HepG2 (cell line): ENCODE data around the gene MACROD2. TPM values are rescaled to one million over a fixed set of nuclear protein-coding genes. Genes with fewer than 3 reads are reported as not detected.

Experiments used
- ATAC-seq: fragments of 200-7000 bp; cut with Tn5 transposase; 3 replicates; pipeline ENCODE4 v1.9.1; 2020; ENCODE audit warnings: mild to moderate bottlenecking, moderate library complexity
- BruUV-seq: library from RNA; stranded (reverse); fragments of 400-500 nt; replicated peaks from 2 replicates; lab custom pipeline; 2021; lab: Mats Ljungman, UMichigan
- CTCF ChIA-PET: fragments of 300-600 bp; formaldehyde crosslinking; extraction: SDS; loops from one replicate; lab custom pipeline; 2021; ENCODE audit warnings: low total read pairs, inconsistent platforms, low intra/inter-chr PET ratio; lab: Yijun Ruan, JAX
- POLR2A ChIA-PET: fragments of 350-600 bp; sonication (Branson Sonifier 250); formaldehyde crosslinking; loops from one replicate; lab custom pipeline; 2020; ENCODE audit warnings: antibody characterized with exemption, inconsistent platforms; lab: Yijun Ruan, JAX
- DNase-seq: peaks from one replicate; pipeline ENCODE4 v3.0.0-alpha.2; 2015; ENCODE audit warnings: low spot score
- FAIRE-seq: peaks from 3 replicates; lab custom pipeline; 2011; peaks lifted over from hg19 to GRCh38; lab: Jason Lieb, UNC
- H2AFZ ChIP-seq: one replicate; pipeline ENCODE4 v1.6.1; 2011; ENCODE audit warnings: low read length, inconsistent platforms
- H3K27ac ChIP-seq: fragments of 300-600 bp; 3 replicates; pipeline ENCODE4 v1.8.0; 2011; ENCODE audit warnings: mixed run types, mild to moderate bottlenecking, mixed read lengths, low read length, inconsistent platforms; ENCODE audit not compliant: insufficient read depth; ENCODE audit errors: extremely low read length
- H3K27me3 ChIP-seq, 2 experiments: fragments of 200-600 bp in 1 of 2; 2 replicates in 1 of 2; 3 replicates in 1 of 2; pipeline versions ENCODE4 v1.6.0 to v1.8.0; 2011; ENCODE audit warnings: low read length in 2 of 2, mild to moderate bottlenecking in 2 of 2, moderate library complexity in 2 of 2, inconsistent platforms in 1 of 2; ENCODE audit not compliant: insufficient read depth in 2 of 2, control insufficient read depth in 1 of 2
- H3K36me3 ChIP-seq, 2 experiments: fragments of 200-600 bp in 1 of 2; replicated peaks in 1 of 2; 2 replicates in 1 of 2; 3 replicates in 1 of 2; pipeline versions ENCODE4 v1.5.1 to v1.8.0; 2011; ENCODE audit warnings: low read length in 2 of 2, inconsistent platforms in 1 of 2; ENCODE audit not compliant: insufficient read depth in 2 of 2, control insufficient read depth in 1 of 2
- H3K4me1 ChIP-seq: 2 replicates; pipeline ENCODE4 v1.5.1; 2012; ENCODE audit warnings: low read length, inconsistent platforms; ENCODE audit not compliant: insufficient read depth
- H3K4me2 ChIP-seq: 2 replicates; pipeline ENCODE4 v1.6.0; 2011; ENCODE audit warnings: low read depth, low read length, inconsistent platforms
- H3K4me3 ChIP-seq, 3 experiments: fragments of 200-600 bp in 1 of 3; sonication (generic), shearing (Covaris generic) in 1 of 3; replicated peaks in 1 of 3; 2 replicates each; pipeline ENCODE4 v1.5.1; 2011 to 2016; ENCODE audit warnings: low read length in 3 of 3, inconsistent platforms in 2 of 3, low read depth in 2 of 3, mild to moderate bottlenecking in 2 of 3, control low read depth in 1 of 3, mixed read lengths in 1 of 3; ENCODE audit not compliant: insufficient read depth in 1 of 3
- H3K79me2 ChIP-seq: one replicate; pipeline ENCODE4 v1.6.1; 2011; ENCODE audit warnings: low read length, inconsistent platforms; ENCODE audit not compliant: insufficient read depth
- H3K9ac ChIP-seq: 2 replicates; pipeline ENCODE4 v1.6.0; 2011; ENCODE audit warnings: mild to moderate bottlenecking, low read depth, low read length, inconsistent platforms; ENCODE audit not compliant: insufficient read depth
- H3K9me3 ChIP-seq: 2 replicates; pipeline ENCODE4 v1.5.1; 2012; ENCODE audit warnings: mild to moderate bottlenecking, low read length
- H4K20me1 ChIP-seq: 2 replicates; pipeline ENCODE4 v1.6.0; 2011; ENCODE audit warnings: inconsistent platforms, mild to moderate bottlenecking, low read length, moderate library complexity; ENCODE audit not compliant: insufficient read depth
- CREM ChIP-seq, 2 experiments: sonication (generic) in 1 of 2; formaldehyde crosslinking in 1 of 2; IDR thresholded peaks; 2 replicates each; pipeline versions ENCODE4 v1.4.0 to v1.6.1; 2016 to 2020; ENCODE audit warnings: antibody characterized with exemption in 1 of 2, mild to moderate bottlenecking in 1 of 2, missing genetic modification reagents in 1 of 2
- FOXM1 ChIP-seq: sonication (generic); formaldehyde crosslinking; IDR thresholded peaks from 2 replicates; pipeline ENCODE4 v1.5.0; 2020; ENCODE audit warnings: missing genetic modification reagents
- GZF1 ChIP-seq: sonication (generic); formaldehyde crosslinking; IDR thresholded peaks from 2 replicates; pipeline ENCODE4 v1.5.1; 2020; ENCODE audit warnings: mild to moderate bottlenecking, missing genetic modification reagents
- HOXA5 ChIP-seq: sonication (generic); formaldehyde crosslinking; IDR thresholded peaks from 2 replicates; pipeline ENCODE4 v1.4.0; 2020; ENCODE audit warnings: missing genetic modification reagents
- KAT2B ChIP-seq: fragments of 150-350 bp; IDR thresholded peaks from 2 replicates; pipeline ENCODE4 v1.6.1; 2014; ENCODE audit warnings: low read depth, low read length, borderline replicate concordance
- KLF9 ChIP-seq: IDR thresholded peaks from 2 replicates; pipeline ENCODE4 v1.6.1; 2016; ENCODE audit warnings: low read depth
- MYC ChIP-seq: sonication (generic); formaldehyde crosslinking; IDR thresholded peaks from 2 replicates; pipeline ENCODE4 v1.9.0; 2021; ENCODE audit warnings: missing genetic modification reagents, borderline replicate concordance
- NFYB ChIP-seq: sonication (generic); formaldehyde crosslinking; IDR thresholded peaks from 2 replicates; pipeline ENCODE4 v1.4.0; 2020; ENCODE audit warnings: missing genetic modification reagents
- ONECUT2 ChIP-seq: sonication (generic); formaldehyde crosslinking; IDR thresholded peaks from 2 replicates; pipeline ENCODE4 v1.4.0; 2020; ENCODE audit warnings: missing genetic modification reagents
- RBFOX2 ChIP-seq: fragments of 200-400 bp; formaldehyde crosslinking; IDR thresholded peaks from 2 replicates; pipeline ENCODE4 v1.6.1; 2017; ENCODE audit warnings: low read depth, mild to moderate bottlenecking, low read length
- SOX6 ChIP-seq, 2 experiments: fragments of 450-650 bp in 1 of 2; sonication (generic) in 1 of 2; formaldehyde crosslinking in 1 of 2; IDR thresholded peaks; 2 replicates each; pipeline versions ENCODE4 v1.4.0 to v1.6.1; 2017 to 2020; ENCODE audit warnings: antibody characterized with exemption in 1 of 2, mild to moderate bottlenecking in 1 of 2, missing genetic modification reagents in 1 of 2
- SRF ChIP-seq: IDR thresholded peaks from 2 replicates; pipeline ENCODE4 v1.6.1; 2011; ENCODE audit warnings: mild to moderate bottlenecking, low read depth, low read length, moderate library complexity
- YEATS2 ChIP-seq: sonication (generic); formaldehyde crosslinking; IDR thresholded peaks from 2 replicates; pipeline ENCODE4 v1.4.0; 2020; ENCODE audit warnings: missing genetic modification reagents, borderline replicate concordance
- ZNF562 ChIP-seq: sonication (generic); formaldehyde crosslinking; IDR thresholded peaks from 2 replicates; pipeline ENCODE4 v1.8.0; 2022; ENCODE audit warnings: missing genetic modification reagents, borderline replicate concordance
- ZSCAN25 ChIP-seq: sonication (generic); formaldehyde crosslinking; IDR thresholded peaks from 2 replicates; pipeline ENCODE4 v1.8.0; 2022; ENCODE audit warnings: mild to moderate bottlenecking, missing genetic modification reagents
- ZSCAN31 ChIP-seq: sonication (generic); formaldehyde crosslinking; IDR thresholded peaks from 2 replicates; pipeline ENCODE4 v1.5.0; 2020; ENCODE audit warnings: low read depth, mild to moderate bottlenecking, missing genetic modification reagents
- WGBS: methylation state at CpG from one replicate; pipeline ENCODE4 v1.1.6; 2017; ENCODE audit warnings: low lambda C conversion rate; 5-methylcytosine and 5-hydroxymethylcytosine counted together
- in situ Hi-C: cut with HindIII; loops from 2 replicates; pipeline ENCODE4 v1.10.0; 2017; ENCODE audit warnings: low pct_unique_long_range_greater_than_20kb; ENCODE audit not compliant: extremely low pct_ligation_motif_present
- intact Hi-C: fragments of 100-400 bp; cut with micrococcal nuclease; formaldehyde crosslinking; loops from one replicate; pipeline ENCODE4 v1.10.0; 2022; ENCODE audit not compliant: unreplicated experiment
- polyA plus RNA-seq, 8 experiments: library from polyadenylated mRNA; depleted of rRNA in 3 of 8; stranded (reverse) in 7 of 8; unstranded in 1 of 8; fragments of >200 nt; fragmentation: Illumina TruSeq in 4 of 8; extraction: Trizol in 4 of 8; gene quantifications; 2 replicates each; pipeline versions ENCODE4 v1.2.1 to v1.2.3, GENCODE V29; 2011 to 2016; ENCODE audit warnings: low read depth in 4 of 8, missing spikeins in 1 of 8, mixed read lengths in 1 of 8; ENCODE audit not compliant: insufficient read depth in 1 of 8
- total RNA-seq, 5 experiments: library from RNA; depleted of rRNA; stranded (reverse); fragments of >200 nt; fragmentation: Illumina TruSeq; extraction: Trizol; gene quantifications; 2 replicates each; pipeline ENCODE4 v1.2.3, GENCODE V29; 2016; ENCODE audit warnings: low read depth in 1 of 5
- TF ChIP-seq, protein P1 (sequence below): sonication (generic); formaldehyde crosslinking; IDR thresholded peaks from 2 replicates; pipeline ENCODE4 v1.5.0; 2020; ENCODE audit warnings: mild to moderate bottlenecking, missing genetic modification reagents
- TF ChIP-seq, protein P2 (sequence below), 2 experiments: sonication (generic) in 1 of 2; formaldehyde crosslinking in 1 of 2; IDR thresholded peaks; 2 replicates each; pipeline versions ENCODE4 v1.6.1 to v1.9.0; 2014 to 2022; ENCODE audit warnings: antibody characterized with exemption in 1 of 2, borderline replicate concordance in 1 of 2, inconsistent platforms in 1 of 2, low read depth in 1 of 2, missing genetic modification reagents in 1 of 2

The MACROD2 gene
- total and polyA plus RNA-seq, 2 of the 13 experiments (the other 11 are each of a cell fraction or from before 2014, with no cell fraction given) = 0.13 to 0.51 TPM

- TF ChIP-seq SRF (peak; percentile 30; the same call in 1 of the 2 replicates), CREM (IDR thresholded peaks at IDR 0.05) (no peak), CREM (CRISPR knock-in tag; IDR thresholded peaks at IDR 0.05) (no peak)
- TF ChIP-seq, protein P1, sequence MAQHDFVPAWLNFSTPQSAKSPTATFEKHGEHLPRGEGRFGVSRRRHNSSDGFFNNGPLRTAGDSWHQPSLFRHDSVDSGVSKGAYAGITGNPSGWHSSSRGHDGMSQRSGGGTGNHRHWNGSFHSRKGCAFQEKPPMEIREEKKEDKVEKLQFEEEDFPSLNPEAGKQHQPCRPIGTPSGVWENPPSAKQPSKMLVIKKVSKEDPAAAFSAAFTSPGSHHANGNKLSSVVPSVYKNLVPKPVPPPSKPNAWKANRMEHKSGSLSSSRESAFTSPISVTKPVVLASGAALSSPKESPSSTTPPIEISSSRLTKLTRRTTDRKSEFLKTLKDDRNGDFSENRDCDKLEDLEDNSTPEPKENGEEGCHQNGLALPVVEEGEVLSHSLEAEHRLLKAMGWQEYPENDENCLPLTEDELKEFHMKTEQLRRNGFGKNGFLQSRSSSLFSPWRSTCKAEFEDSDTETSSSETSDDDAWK = no peak
Measured at GRCh38 chr20:15867899-15868298, 1872.6 kb downstream of the MACROD2 start (continued).

- POLR2A ChIA-PET = no interaction called here
- no peak for FAIRE-seq
- 28% methylated on average over 3 of the region's 3 CpGs for WGBS
- Histone ChIP-seq H3K36me3 (no peaks in the 10 kb centered on the region), H3K27me3 (no peaks in the 10 kb centered on the region), H4K20me1 (no peaks in the 10 kb centered on the region; the same call in 1 of the 2 replicates), H3K27ac (no peak overlapping the region), H3K4me1 (no peaks in the 10 kb centered on the region), H3K9me3 (peaks cover 69% of the 10 kb centered on the region), H3K79me2 (no peaks in the 10 kb centered on the region), H2AFZ (no peak overlapping the region), H3K4me3 (no peak overlapping the region), H3K4me2 (no peak overlapping the region), H3K9ac (no peak overlapping the region)
- in situ Hi-C loops = no loop called here
- BruUV-seq = no TSS peak
- no peak for ATAC-seq
- CTCF ChIA-PET = no interaction called here
- DNase-seq = no peak
- intact Hi-C loops = no loop called here
- TF ChIP-seq KLF9 (no peak), YEATS2 (no peak), RBFOX2 (no peak), SOX6 (IDR thresholded peaks at IDR 0.05) (no peak), SOX6 (CRISPR knock-in tag; IDR thresholded peaks at IDR 0.05) (no peak), GZF1 (CRISPR knock-in tag) (no peak), ZSCAN31 (CRISPR knock-in tag) (no peak), FOXM1 (CRISPR knock-in tag) (no peak), ONECUT2 (CRISPR knock-in tag) (no peak), MYC (no peak), HOXA5 (CRISPR knock-in tag) (no peak), ZSCAN25 (CRISPR knock-in tag) (no peak), NFYB (no peak), KAT2B (no peak), ZNF562 (CRISPR knock-in tag) (no peak)
- TF ChIP-seq, protein P2, sequence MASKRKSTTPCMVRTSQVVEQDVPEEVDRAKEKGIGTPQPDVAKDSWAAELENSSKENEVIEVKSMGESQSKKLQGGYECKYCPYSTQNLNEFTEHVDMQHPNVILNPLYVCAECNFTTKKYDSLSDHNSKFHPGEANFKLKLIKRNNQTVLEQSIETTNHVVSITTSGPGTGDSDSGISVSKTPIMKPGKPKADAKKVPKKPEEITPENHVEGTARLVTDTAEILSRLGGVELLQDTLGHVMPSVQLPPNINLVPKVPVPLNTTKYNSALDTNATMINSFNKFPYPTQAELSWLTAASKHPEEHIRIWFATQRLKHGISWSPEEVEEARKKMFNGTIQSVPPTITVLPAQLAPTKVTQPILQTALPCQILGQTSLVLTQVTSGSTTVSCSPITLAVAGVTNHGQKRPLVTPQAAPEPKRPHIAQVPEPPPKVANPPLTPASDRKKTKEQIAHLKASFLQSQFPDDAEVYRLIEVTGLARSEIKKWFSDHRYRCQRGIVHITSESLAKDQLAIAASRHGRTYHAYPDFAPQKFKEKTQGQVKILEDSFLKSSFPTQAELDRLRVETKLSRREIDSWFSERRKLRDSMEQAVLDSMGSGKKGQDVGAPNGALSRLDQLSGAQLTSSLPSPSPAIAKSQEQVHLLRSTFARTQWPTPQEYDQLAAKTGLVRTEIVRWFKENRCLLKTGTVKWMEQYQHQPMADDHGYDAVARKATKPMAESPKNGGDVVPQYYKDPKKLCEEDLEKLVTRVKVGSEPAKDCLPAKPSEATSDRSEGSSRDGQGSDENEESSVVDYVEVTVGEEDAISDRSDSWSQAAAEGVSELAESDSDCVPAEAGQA (IDR thresholded peaks at IDR 0.05; ENCODE audit: low read depth) = no peak
- TF ChIP-seq, protein P2 (CRISPR knock-in tag; IDR thresholded peaks at IDR 0.05; ENCODE audit: borderline replicate concordance) = no peak
Measured at GRCh38 chr20:15875446-15875845, 1880.1 kb downstream of the MACROD2 start.
